ENCODE results near the gene NKD1.

The NKD1 gene

DNA sequence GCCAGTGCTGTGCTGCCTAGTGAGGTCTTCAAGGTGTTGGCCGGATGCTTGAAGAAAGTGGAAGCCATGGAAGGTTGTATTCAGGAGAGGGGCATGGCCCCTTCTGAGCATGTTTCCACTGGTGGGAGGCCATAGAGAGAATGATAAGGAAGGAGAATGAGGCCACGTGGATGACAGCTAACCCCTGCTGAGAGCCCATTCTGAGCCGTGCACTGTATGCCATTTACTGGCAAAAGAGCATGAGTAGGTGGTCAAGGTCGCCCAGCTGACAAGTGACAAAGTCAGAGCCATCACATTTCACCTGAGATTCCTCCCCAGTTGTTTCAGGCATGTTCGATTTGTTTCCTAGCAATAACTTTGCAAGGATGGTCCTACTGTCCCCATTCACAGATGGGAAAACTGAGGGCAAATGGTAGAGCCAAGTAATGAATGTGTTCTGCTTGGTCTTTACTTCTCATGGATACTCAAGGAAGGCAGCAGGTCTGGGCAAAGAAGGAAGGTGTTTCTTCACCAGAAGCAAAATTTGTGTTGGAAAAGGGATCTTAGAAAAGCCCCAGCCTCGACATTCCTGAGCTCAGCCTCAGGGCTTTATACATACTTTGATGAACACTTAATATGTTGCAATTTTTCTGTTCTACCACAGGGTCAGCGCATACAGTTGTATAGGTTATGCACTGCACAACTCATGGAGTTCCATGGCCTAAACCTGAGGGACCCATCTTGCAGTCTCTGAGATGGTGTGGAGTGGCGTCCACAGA is 10.5 kb upstream of the NKD1 start:
- POLR2A ChIA-PET = no interaction called here

DNA sequence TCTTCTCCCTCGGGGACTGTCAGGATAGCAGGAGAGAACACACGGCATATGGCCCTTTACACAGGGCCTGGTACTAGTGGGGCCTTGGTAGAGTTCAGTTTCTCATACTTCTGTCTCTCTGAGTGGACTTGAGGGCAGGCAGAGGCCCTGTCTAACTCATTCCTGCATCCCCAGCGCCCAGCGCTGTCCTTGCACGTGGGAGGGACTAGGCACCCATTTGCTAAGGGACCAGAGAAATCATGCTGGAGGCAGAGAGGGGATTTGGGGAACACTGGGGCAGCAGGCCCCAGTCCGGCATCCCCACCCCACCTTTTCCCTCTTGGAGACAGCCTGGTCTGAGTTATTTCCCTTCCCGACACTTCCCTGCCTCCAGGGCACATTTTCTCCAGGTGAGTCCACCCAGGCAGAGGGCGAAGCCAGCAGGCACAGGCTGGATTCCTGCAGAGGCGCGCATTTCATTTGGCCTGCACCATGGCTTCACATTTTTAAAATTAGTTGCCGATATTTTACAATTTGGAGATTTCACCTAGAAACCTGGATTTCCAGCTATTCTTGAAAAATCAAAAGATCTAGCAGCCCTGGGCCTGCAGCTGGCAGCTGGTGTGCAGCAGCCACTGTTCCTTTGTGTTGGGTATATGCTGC is 9.7 kb upstream of the NKD1 start:
- DNase-seq (ENCODE audit: extremely low spot score) = no peak
- CTCF ChIA-PET = no interaction called here
- TF ChIP-seq ZNF384 (IDR thresholded peaks at IDR 0.05) = no peak
- TF ChIP-seq ELF4 (IDR thresholded peaks at IDR 0.05) = no peak
- TF ChIP-seq LEF1 (IDR thresholded peaks at IDR 0.05; ENCODE audit: borderline replicate concordance) = no peak
- TF ChIP-seq CTBP1 (IDR thresholded peaks at IDR 0.05; ENCODE audit: borderline replicate concordance) = no peak
- TF ChIP-seq SUZ12 (IDR thresholded peaks at IDR 0.05) = no peak
- POLR2A ChIA-PET = no interaction called here

More for the DNA sequence above, 10.5 kb upstream of the NKD1 start:
- no peak for DNase-seq (ENCODE audit: extremely low spot score)
- CTCF ChIA-PET = no interaction called here
- TF ChIP-seq FOXK2 (IDR thresholded peaks at IDR 0.05) (no peak), SP1 (IDR thresholded peaks at IDR 0.05) (no peak), L3MBTL2 (conservative IDR thresholded peaks at IDR 0.05) (no peak), SUZ12 (IDR thresholded peaks at IDR 0.05) (no peak), BHLHE40 (IDR thresholded peaks at IDR 0.05; ENCODE audit: borderline replicate concordance) (no peak), NFRKB (IDR thresholded peaks at IDR 0.05) (no peak), FOXM1 (IDR thresholded peaks at IDR 0.05; ENCODE audit: borderline replicate concordance) (no peak), LEF1 (IDR thresholded peaks at IDR 0.05; ENCODE audit: borderline replicate concordance) (no peak), ZNF384 (IDR thresholded peaks at IDR 0.05) (no peak), TARDBP (IDR thresholded peaks at IDR 0.05) (no peak), ELF4 (IDR thresholded peaks at IDR 0.05) (no peak), ARNT (IDR thresholded peaks at IDR 0.05) (no peak), FOXA1 (IDR thresholded peaks at IDR 0.05) (no peak), HDGF (IDR thresholded peaks at IDR 0.05; ENCODE audit: borderline replicate concordance) (no peak)
- TF ChIP-seq, protein P1, sequence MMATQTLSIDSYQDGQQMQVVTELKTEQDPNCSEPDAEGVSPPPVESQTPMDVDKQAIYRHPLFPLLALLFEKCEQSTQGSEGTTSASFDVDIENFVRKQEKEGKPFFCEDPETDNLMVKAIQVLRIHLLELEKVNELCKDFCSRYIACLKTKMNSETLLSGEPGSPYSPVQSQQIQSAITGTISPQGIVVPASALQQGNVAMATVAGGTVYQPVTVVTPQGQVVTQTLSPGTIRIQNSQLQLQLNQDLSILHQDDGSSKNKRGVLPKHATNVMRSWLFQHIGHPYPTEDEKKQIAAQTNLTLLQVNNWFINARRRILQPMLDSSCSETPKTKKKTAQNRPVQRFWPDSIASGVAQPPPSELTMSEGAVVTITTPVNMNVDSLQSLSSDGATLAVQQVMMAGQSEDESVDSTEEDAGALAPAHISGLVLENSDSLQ (IDR thresholded peaks at IDR 0.05) = no peak

DNA sequence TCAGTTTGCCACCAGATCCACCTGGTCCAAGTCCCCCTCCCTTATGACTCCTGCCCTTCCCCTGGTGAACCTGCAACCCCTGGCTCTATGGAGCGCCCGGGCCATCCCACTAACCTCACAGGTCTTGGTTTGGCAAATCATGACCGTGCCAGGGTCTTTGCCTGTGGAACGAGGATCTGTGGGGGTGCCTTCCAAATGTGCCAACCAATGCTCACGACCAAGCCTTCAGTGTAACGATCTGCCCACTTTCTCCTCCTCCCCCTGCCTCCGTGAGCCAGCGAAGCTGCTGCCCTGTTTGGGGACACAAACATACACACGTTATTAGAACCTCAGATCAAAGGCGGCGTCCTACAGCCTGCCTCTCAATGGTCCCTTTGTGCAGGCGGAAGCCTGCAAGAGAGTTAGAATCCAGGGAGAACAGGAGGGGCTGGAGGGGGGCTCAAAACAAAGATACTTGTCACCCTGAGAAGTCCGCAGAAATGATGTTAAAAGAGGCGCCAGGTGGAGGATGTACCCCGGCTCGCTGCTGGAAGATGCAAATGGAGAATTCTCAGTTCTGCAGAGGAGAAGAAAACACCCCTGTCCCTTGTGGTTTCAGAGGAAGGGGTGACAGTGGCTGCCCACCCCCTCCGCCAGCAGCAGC is 9.0 kb upstream of the NKD1 start:
- CTCF ChIA-PET = no interaction called here
- POLR2A ChIA-PET = no interaction called here

DNA sequence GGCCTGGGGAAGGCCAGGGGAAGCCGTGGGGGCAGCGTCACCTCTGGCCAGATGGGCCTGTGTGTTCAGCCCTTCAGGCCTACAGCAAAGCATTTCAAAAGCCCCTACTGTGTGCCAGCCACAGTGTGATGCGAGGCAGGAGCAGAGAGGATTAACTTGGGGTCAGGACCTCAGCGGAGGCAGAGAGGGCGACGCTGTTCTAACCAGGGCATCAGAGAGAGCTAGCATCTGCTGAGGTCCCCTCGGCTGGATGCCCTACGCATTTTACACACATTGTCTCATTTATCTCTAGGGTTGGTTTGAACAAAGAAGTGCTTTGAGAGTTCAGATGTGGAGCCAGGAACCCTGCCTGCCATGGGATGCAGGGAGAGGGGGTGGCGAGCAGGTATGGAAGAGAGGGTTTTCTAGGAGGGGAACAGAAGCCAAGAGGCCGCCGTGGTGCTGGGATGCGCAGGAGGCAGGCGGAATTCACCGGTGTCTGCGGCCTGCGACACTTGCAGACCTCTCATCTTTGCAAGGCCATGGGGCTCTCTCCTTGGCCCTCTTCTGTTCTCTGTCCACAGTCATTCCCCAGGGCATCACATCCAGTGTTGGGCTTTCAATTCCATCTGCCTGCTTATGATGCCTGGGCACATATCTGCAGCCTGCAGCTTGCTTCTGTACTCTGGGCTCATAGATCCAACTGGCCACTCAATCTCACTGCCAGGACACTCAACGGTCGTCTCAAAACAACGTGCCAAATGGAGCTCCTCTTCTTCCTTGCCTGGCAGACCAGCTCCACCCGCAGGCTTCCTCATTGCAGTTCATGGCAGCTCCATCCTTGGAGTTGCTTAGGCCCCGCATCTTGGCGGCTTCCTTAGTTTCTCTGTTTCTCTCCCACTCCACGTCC is 8.1 kb upstream of the NKD1 start:
- ChIA-PET POLR2A (no interaction called here), CTCF (no interaction called here)
- no peak for TF ChIP-seq ZNF384 (IDR thresholded peaks at IDR 0.05)
- TF ChIP-seq SP1 (IDR thresholded peaks at IDR 0.05) = no peak
- no peak for TF ChIP-seq LEF1 (IDR thresholded peaks at IDR 0.05; ENCODE audit: borderline replicate concordance)
- no peak for TF ChIP-seq ARNT (IDR thresholded peaks at IDR 0.05)
- TF ChIP-seq FOXA1 (IDR thresholded peaks at IDR 0.05) = no peak
- no peak for TF ChIP-seq NFRKB (IDR thresholded peaks at IDR 0.05)
- DNase-seq (ENCODE audit: extremely low spot score) = no peak

More for the DNA sequence above, 9.0 kb upstream of the NKD1 start:
- no peak for TF ChIP-seq TARDBP (IDR thresholded peaks at IDR 0.05)
- TF ChIP-seq FOXM1 (IDR thresholded peaks at IDR 0.05; ENCODE audit: borderline replicate concordance) = no peak
- TF ChIP-seq SUZ12 (IDR thresholded peaks at IDR 0.05) = no peak
- no peak for TF ChIP-seq ZNF384 (IDR thresholded peaks at IDR 0.05)
- no peak for TF ChIP-seq ARNT (IDR thresholded peaks at IDR 0.05)
- TF ChIP-seq CTBP1 (IDR thresholded peaks at IDR 0.05; ENCODE audit: borderline replicate concordance) = no peak
- TF ChIP-seq L3MBTL2 (conservative IDR thresholded peaks at IDR 0.05) = no peak
- TF ChIP-seq FOXK2 (IDR thresholded peaks at IDR 0.05) = no peak
- TF ChIP-seq NFRKB (IDR thresholded peaks at IDR 0.05) = no peak
- no peak for TF ChIP-seq LEF1 (IDR thresholded peaks at IDR 0.05; ENCODE audit: borderline replicate concordance)
- DNase-seq (ENCODE audit: extremely low spot score) = no peak

DNA sequence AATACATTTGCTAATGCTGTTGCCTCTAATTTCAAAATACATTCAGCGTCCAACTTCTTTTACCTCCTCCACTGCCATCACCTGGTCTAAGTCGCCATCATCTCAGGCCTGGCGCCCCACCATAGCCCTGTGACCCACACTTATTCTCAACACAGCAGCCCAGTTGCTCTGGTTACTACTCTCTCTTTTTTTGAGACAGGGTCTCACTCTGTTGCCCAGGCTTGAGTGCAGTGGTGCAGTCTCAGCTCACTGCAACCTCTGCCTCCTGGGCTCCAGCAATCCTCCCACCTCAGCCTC is 7.5 kb upstream of the NKD1 start:
- ChIA-PET CTCF (no interaction called here), POLR2A (no interaction called here)
- DNase-seq (ENCODE audit: extremely low spot score) = no peak
- TF ChIP-seq L3MBTL2 (conservative IDR thresholded peaks at IDR 0.05) (no peak), FOXM1 (IDR thresholded peaks at IDR 0.05; ENCODE audit: borderline replicate concordance) (no peak), FOXA1 (IDR thresholded peaks at IDR 0.05) (no peak), ELF4 (IDR thresholded peaks at IDR 0.05) (no peak), SUZ12 (IDR thresholded peaks at IDR 0.05) (no peak), CTBP1 (IDR thresholded peaks at IDR 0.05; ENCODE audit: borderline replicate concordance) (no peak), NFRKB (IDR thresholded peaks at IDR 0.05) (no peak), SP1 (IDR thresholded peaks at IDR 0.05) (no peak), HDGF (IDR thresholded peaks at IDR 0.05; ENCODE audit: borderline replicate concordance) (no peak)
- TF ChIP-seq, protein P1 (IDR thresholded peaks at IDR 0.05) = no peak

DNA sequence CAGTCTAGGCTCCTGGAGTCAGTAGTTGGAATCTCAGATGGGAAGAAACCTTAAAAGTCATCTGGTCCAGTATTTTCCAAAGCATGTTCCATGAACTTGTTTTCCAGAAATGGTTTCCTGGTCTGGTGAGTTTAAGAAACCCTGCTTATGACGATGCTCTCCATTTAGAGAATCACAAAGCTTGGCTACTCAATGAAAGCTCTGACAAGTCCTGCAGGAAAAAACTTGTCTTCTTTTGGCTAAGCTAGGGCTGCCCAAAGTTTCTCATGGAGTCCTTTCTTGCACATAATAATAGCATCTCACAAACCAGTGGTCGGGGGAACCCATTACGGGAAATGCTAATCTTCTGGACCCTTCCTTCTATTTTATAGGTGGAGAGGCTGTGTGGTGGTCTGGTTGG is 5.5 kb upstream of the NKD1 start:
- no peak for DNase-seq (ENCODE audit: extremely low spot score)
- POLR2A ChIA-PET = no interaction called here
- CTCF ChIA-PET = interaction anchor here (0.6 kb wide), 1 partner anchor 334 kb away, joined by 4 read pairs; no protein-coding TSS in a partner anchor
- no peak for TF ChIP-seq SP1 (IDR thresholded peaks at IDR 0.05)
- TF ChIP-seq HDGF (IDR thresholded peaks at IDR 0.05; ENCODE audit: borderline replicate concordance) = no peak
- TF ChIP-seq BHLHE40 (IDR thresholded peaks at IDR 0.05; ENCODE audit: borderline replicate concordance) = no peak
- TF ChIP-seq ARNT (IDR thresholded peaks at IDR 0.05) = no peak
- no peak for TF ChIP-seq ELF4 (IDR thresholded peaks at IDR 0.05)
- TF ChIP-seq L3MBTL2 (conservative IDR thresholded peaks at IDR 0.05) = no peak
- no peak for TF ChIP-seq ZNF384 (IDR thresholded peaks at IDR 0.05)
- TF ChIP-seq FOXM1 (IDR thresholded peaks at IDR 0.05; ENCODE audit: borderline replicate concordance) = no peak
- TF ChIP-seq CTBP1 (IDR thresholded peaks at IDR 0.05; ENCODE audit: borderline replicate concordance) = no peak
- no peak for TF ChIP-seq FOXK2 (IDR thresholded peaks at IDR 0.05)
- no peak for TF ChIP-seq TARDBP (IDR thresholded peaks at IDR 0.05)
- TF ChIP-seq SUZ12 (IDR thresholded peaks at IDR 0.05) = no peak
- TF ChIP-seq LEF1 (IDR thresholded peaks at IDR 0.05; ENCODE audit: borderline replicate concordance) = no peak
- no peak for TF ChIP-seq FOXA1 (IDR thresholded peaks at IDR 0.05)
- TF ChIP-seq, protein P1 (IDR thresholded peaks at IDR 0.05) = no peak
